Measurements from ENCODE around the gene EPHA3. TPM values are rescaled to one million over a fixed set of nuclear protein-coding genes. Genes with fewer than 3 reads are reported as not detected.

Gene EPHA3
- total RNA-seq, 1 experiment from 2014 or later, result 0.74 TPM

DNA sequence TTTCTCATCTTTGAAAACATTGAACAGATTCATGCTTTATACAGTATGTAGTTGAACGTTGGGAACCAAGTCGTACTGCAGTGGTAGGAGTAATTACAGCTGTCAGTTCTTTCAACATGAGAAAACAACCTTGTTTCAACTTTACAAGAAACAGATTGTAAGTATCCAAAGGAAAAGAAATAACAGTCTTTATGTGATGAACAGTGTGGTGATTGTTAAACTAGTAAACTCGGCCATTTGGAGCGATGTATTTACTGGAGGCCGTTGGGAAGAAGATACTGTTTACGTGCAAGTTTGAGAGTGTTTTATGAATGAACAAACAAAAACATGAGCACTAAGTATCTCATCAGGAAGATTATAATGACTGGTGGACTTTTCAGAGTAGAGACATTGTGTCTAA is 48.4 kb downstream of the EPHA3 start:
- TF ChIP-seq, protein P1, sequence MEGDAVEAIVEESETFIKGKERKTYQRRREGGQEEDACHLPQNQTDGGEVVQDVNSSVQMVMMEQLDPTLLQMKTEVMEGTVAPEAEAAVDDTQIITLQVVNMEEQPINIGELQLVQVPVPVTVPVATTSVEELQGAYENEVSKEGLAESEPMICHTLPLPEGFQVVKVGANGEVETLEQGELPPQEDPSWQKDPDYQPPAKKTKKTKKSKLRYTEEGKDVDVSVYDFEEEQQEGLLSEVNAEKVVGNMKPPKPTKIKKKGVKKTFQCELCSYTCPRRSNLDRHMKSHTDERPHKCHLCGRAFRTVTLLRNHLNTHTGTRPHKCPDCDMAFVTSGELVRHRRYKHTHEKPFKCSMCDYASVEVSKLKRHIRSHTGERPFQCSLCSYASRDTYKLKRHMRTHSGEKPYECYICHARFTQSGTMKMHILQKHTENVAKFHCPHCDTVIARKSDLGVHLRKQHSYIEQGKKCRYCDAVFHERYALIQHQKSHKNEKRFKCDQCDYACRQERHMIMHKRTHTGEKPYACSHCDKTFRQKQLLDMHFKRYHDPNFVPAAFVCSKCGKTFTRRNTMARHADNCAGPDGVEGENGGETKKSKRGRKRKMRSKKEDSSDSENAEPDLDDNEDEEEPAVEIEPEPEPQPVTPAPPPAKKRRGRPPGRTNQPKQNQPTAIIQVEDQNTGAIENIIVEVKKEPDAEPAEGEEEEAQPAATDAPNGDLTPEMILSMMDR (IDR thresholded peaks at IDR 0.05), result no peak
- TF ChIP-seq GRHL2 (CRISPR knock-in tag; IDR thresholded peaks at IDR 0.05; ENCODE audit: insufficient replicate concordance, severe bottlenecking) (no peak), PRRX2 (CRISPR knock-in tag; IDR thresholded peaks at IDR 0.05) (no peak), ESRRA (CRISPR knock-in tag; IDR thresholded peaks at IDR 0.05; ENCODE audit: borderline replicate concordance) (no peak), NR3C1 (CRISPR knock-in tag; conservative IDR thresholded peaks at IDR 0.05; ENCODE audit: low read depth) (no peak), ATF1 (CRISPR knock-in tag; IDR thresholded peaks at IDR 0.05) (no peak), FOXJ3 (CRISPR knock-in tag; IDR thresholded peaks at IDR 0.05; ENCODE audit: borderline replicate concordance) (no peak), NFATC4 (CRISPR knock-in tag; IDR thresholded peaks at IDR 0.05) (no peak)
- TF ChIP-seq, protein P2, sequence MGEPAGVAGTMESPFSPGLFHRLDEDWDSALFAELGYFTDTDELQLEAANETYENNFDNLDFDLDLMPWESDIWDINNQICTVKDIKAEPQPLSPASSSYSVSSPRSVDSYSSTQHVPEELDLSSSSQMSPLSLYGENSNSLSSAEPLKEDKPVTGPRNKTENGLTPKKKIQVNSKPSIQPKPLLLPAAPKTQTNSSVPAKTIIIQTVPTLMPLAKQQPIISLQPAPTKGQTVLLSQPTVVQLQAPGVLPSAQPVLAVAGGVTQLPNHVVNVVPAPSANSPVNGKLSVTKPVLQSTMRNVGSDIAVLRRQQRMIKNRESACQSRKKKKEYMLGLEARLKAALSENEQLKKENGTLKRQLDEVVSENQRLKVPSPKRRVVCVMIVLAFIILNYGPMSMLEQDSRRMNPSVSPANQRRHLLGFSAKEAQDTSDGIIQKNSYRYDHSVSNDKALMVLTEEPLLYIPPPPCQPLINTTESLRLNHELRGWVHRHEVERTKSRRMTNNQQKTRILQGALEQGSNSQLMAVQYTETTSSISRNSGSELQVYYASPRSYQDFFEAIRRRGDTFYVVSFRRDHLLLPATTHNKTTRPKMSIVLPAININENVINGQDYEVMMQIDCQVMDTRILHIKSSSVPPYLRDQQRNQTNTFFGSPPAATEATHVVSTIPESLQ (CRISPR knock-in tag; IDR thresholded peaks at IDR 0.05), result no peak
- Mint-ChIP-seq H3K36me3 (no peaks in the 10 kb centered on the region), H3K4me1 (no peaks in the 10 kb centered on the region), H3K27ac (no peak overlapping the region), H3K27me3 (ENCODE audit: low read depth) (no peaks in the 10 kb centered on the region), H3K4me3 (no peak overlapping the region), H3K9me3 (no peaks in the 10 kb centered on the region)
- POLR2A ChIA-PET, result no interaction called here
- DNase-seq (ENCODE audit: low spot score) (no peak), ATAC-seq (no peak)
- CTCF ChIA-PET, result no interaction called here

DNA sequence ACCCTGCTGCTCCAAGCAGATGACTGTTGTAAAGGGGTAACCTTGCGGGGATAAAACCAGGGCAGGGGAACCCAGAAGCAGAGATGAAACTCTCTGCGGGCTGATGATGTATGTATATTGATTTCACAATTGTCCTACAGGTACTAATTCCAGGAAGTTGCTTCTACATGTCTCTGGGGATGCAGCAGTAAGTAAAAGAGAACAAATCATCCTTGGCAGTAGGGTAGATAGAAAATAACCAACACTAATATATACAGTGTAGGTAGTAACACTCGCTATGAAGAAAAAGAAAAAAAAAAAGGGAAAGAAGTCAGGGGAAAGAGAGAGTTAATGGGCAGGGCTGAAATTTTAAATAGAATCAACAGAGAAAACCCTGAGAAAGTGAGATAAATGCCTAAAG is 50.2 kb downstream of the EPHA3 start:
- TF ChIP-seq TP53 (CRISPR knock-in tag; IDR thresholded peaks at IDR 0.05) (no peak), HMGA2 (CRISPR knock-in tag; IDR thresholded peaks at IDR 0.05) (no peak), CREM (CRISPR knock-in tag; IDR thresholded peaks at IDR 0.05) (no peak)
- Mint-ChIP-seq H3K4me1 (peaks cover 3% of the 10 kb centered on the region), H3K27me3 (ENCODE audit: low read depth) (no peaks in the 10 kb centered on the region), H3K27ac (no peak overlapping the region), H3K36me3 (no peaks in the 10 kb centered on the region), H3K9me3 (no peaks in the 10 kb centered on the region), H3K4me3 (no peak overlapping the region)
- ChIA-PET CTCF (no interaction called here), POLR2A (no interaction called here)
- no peak for DNase-seq (ENCODE audit: low spot score)
- ATAC-seq, result no peak

DNA sequence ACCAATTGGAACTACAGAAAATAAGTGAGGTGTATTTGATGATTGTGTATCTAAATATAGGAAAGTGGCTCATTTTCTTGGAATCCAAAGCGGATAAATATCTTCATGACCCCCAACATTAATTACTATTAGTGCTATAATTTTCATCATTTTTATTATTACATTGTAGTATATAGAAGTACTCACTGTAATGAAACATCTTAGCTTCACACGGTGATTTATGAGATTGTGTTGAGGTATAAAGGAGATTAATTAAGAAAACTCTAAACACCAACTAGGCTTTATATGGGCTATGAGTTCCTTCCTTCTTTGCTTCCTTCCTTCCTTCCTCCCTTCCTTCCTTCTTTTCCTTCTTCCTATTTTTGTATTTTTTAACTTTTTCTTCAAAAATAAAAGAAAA is 52.2 kb downstream of the EPHA3 start:
- H3K36me3 Mint-ChIP-seq, result no peaks in the 10 kb centered on the region
- DNase-seq (ENCODE audit: low spot score), result no peak
- no peak overlapping the region for H3K27ac Mint-ChIP-seq
- H3K4me1 Mint-ChIP-seq, result peaks cover 13% of the 10 kb centered on the region
- POLR2A ChIA-PET, result no interaction called here
- no peak overlapping the region for H3K4me3 Mint-ChIP-seq
- CTCF ChIA-PET, result no interaction called here
- no peaks in the 10 kb centered on the region for H3K9me3 Mint-ChIP-seq
- no peak for ATAC-seq
- no peaks in the 10 kb centered on the region for H3K27me3 Mint-ChIP-seq (ENCODE audit: low read depth)
- no peak for TF ChIP-seq MYBL2 (CRISPR knock-in tag; IDR thresholded peaks at IDR 0.05)
- no peak for TF ChIP-seq ZNF138 (CRISPR knock-in tag; conservative IDR thresholded peaks at IDR 0.05)
- TF ChIP-seq, protein P3, sequence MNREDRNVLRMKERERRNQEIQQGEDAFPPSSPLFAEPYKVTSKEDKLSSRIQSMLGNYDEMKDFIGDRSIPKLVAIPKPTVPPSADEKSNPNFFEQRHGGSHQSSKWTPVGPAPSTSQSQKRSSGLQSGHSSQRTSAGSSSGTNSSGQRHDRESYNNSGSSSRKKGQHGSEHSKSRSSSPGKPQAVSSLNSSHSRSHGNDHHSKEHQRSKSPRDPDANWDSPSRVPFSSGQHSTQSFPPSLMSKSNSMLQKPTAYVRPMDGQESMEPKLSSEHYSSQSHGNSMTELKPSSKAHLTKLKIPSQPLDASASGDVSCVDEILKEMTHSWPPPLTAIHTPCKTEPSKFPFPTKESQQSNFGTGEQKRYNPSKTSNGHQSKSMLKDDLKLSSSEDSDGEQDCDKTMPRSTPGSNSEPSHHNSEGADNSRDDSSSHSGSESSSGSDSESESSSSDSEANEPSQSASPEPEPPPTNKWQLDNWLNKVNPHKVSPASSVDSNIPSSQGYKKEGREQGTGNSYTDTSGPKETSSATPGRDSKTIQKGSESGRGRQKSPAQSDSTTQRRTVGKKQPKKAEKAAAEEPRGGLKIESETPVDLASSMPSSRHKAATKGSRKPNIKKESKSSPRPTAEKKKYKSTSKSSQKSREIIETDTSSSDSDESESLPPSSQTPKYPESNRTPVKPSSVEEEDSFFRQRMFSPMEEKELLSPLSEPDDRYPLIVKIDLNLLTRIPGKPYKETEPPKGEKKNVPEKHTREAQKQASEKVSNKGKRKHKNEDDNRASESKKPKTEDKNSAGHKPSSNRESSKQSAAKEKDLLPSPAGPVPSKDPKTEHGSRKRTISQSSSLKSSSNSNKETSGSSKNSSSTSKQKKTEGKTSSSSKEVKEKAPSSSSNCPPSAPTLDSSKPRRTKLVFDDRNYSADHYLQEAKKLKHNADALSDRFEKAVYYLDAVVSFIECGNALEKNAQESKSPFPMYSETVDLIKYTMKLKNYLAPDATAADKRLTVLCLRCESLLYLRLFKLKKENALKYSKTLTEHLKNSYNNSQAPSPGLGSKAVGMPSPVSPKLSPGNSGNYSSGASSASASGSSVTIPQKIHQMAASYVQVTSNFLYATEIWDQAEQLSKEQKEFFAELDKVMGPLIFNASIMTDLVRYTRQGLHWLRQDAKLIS (CRISPR knock-in tag; IDR thresholded peaks at IDR 0.05; ENCODE audit: borderline replicate concordance), result no peak
- TF ChIP-seq TEAD4 (CRISPR knock-in tag; IDR thresholded peaks at IDR 0.05), result no peak
- no peak for TF ChIP-seq ETV6 (CRISPR knock-in tag; IDR thresholded peaks at IDR 0.05)
- TF ChIP-seq IRF2 (CRISPR knock-in tag; IDR thresholded peaks at IDR 0.05; ENCODE audit: borderline replicate concordance, low read depth), result no peak
- TF ChIP-seq, protein P4, sequence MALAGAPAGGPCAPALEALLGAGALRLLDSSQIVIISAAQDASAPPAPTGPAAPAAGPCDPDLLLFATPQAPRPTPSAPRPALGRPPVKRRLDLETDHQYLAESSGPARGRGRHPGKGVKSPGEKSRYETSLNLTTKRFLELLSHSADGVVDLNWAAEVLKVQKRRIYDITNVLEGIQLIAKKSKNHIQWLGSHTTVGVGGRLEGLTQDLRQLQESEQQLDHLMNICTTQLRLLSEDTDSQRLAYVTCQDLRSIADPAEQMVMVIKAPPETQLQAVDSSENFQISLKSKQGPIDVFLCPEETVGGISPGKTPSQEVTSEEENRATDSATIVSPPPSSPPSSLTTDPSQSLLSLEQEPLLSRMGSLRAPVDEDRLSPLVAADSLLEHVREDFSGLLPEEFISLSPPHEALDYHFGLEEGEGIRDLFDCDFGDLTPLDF (CRISPR knock-in tag; IDR thresholded peaks at IDR 0.05), result no peak
- TF ChIP-seq, protein P5, sequence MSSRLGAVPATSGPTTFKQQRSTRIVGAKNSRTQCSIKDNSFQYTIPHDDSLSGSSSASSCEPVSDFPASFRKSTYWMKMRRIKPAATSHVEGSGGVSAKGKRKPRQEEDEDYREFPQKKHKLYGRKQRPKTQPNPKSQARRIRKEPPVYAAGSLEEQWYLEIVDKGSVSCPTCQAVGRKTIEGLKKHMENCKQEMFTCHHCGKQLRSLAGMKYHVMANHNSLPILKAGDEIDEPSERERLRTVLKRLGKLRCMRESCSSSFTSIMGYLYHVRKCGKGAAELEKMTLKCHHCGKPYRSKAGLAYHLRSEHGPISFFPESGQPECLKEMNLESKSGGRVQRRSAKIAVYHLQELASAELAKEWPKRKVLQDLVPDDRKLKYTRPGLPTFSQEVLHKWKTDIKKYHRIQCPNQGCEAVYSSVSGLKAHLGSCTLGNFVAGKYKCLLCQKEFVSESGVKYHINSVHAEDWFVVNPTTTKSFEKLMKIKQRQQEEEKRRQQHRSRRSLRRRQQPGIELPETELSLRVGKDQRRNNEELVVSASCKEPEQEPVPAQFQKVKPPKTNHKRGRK (CRISPR knock-in tag; IDR thresholded peaks at IDR 0.05; ENCODE audit: borderline replicate concordance), result no peak
- no peak for TF ChIP-seq ZNF263 (CRISPR knock-in tag; IDR thresholded peaks at IDR 0.05; ENCODE audit: low read depth)
- no peak for TF ChIP-seq NR1H2 (CRISPR knock-in tag; IDR thresholded peaks at IDR 0.05)
- TF ChIP-seq, protein P6, sequence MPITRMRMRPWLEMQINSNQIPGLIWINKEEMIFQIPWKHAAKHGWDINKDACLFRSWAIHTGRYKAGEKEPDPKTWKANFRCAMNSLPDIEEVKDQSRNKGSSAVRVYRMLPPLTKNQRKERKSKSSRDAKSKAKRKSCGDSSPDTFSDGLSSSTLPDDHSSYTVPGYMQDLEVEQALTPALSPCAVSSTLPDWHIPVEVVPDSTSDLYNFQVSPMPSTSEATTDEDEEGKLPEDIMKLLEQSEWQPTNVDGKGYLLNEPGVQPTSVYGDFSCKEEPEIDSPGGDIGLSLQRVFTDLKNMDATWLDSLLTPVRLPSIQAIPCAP (CRISPR knock-in tag; IDR thresholded peaks at IDR 0.05), result no peak
- TF ChIP-seq CBFB (CRISPR knock-in tag; IDR thresholded peaks at IDR 0.05; ENCODE audit: low read depth), result no peak

Measured in WTC11 (cell line).